Nephron (organoid): Measurements from ENCODE around the gene ARMH1.

Experiments used
- H3K27ac Mint-ChIP-seq, 3 experiments: 2 replicates each; pipeline ENCODE4 v1.8.0; 2020; ENCODE audit warnings: mixed read lengths in 3 of 3, mild to moderate bottlenecking in 2 of 3, moderate library complexity in 1 of 3
- H3K27me3 Mint-ChIP-seq: 2 replicates; pipeline ENCODE4 v1.8.0; 2021; ENCODE audit warnings: low read depth, mild to moderate bottlenecking, moderate library complexity, mixed read lengths
- H3K36me3 Mint-ChIP-seq: 2 replicates; pipeline ENCODE4 v1.8.0; 2020; ENCODE audit warnings: low read depth, mixed read lengths
- H3K4me1 Mint-ChIP-seq: 2 replicates; pipeline ENCODE4 v1.8.0; 2020; ENCODE audit warnings: mixed read lengths
- H3K4me3 Mint-ChIP-seq, 3 experiments: 2 replicates each; pipeline ENCODE4 v1.8.0; 2020; ENCODE audit warnings: mild to moderate bottlenecking in 3 of 3, mixed read lengths in 3 of 3, moderate library complexity in 2 of 3
- H3K9me3 Mint-ChIP-seq: 2 replicates; pipeline ENCODE4 v1.8.0; 2020; ENCODE audit warnings: mixed read lengths
- TF ChIP-seq, protein P1 (sequence below), 3 experiments: fragments of 200-600 bp; sonication (generic); IDR thresholded peaks; one replicate each; pipeline ENCODE4 v1.5.0; 2021; ENCODE audit warnings: antibody characterized with exemption in 3 of 3; ENCODE audit not compliant: unreplicated experiment in 3 of 3

ARMH1 gene

DNA sequence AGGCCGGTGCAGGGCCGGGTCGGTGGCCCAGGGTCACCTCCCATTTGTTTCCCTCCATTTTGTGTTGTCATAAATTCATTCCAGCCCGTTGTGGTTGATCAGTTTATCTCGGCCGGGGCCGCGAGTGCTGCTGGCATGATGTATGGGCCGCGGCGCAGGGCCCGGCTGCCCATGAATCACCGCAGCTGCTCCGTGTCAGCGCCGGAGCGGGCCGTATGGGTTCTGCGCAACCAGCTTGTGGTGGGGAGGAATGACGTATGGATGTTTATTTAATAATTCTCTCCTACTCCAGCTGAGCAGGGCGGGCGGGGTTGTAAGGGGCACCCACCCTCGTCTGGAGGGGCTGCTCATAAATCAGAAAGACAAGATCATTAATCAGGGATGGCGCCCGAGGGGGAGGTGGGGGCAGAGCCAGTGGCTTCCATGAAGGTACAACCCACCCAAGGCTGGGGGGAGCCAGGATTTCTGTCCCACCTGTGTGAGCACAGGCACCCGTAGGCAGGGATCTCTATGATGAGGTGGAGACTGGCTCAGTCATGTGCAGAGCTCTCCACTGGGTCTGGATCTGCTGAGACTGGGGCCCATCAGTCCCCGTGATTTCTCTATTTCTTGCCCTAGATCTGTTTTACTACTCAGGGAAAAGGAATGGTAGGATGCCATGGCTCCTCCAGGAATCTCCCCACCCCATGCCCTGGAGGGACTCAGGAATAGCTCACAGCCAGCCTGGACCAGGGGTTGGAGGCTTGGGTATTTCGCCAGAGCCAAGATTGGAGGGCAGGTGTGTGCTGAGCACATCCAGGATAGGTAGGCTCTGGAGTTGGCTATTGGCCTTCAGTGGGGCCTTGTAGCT is 28.0 kb upstream of the ARMH1 start:
- H3K4me1 Mint-ChIP-seq: peaks cover 52% of the 10 kb centered on the region
- TF ChIP-seq, protein P1, sequence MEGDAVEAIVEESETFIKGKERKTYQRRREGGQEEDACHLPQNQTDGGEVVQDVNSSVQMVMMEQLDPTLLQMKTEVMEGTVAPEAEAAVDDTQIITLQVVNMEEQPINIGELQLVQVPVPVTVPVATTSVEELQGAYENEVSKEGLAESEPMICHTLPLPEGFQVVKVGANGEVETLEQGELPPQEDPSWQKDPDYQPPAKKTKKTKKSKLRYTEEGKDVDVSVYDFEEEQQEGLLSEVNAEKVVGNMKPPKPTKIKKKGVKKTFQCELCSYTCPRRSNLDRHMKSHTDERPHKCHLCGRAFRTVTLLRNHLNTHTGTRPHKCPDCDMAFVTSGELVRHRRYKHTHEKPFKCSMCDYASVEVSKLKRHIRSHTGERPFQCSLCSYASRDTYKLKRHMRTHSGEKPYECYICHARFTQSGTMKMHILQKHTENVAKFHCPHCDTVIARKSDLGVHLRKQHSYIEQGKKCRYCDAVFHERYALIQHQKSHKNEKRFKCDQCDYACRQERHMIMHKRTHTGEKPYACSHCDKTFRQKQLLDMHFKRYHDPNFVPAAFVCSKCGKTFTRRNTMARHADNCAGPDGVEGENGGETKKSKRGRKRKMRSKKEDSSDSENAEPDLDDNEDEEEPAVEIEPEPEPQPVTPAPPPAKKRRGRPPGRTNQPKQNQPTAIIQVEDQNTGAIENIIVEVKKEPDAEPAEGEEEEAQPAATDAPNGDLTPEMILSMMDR (IDR thresholded peaks at IDR 0.05; ENCODE audit: unreplicated experiment in 3 of 3): no peak
- no peaks in the 10 kb centered on the region for H3K9me3 Mint-ChIP-seq
- H3K4me3 Mint-ChIP-seq: no peak overlapping the region
- no peak overlapping the region for H3K27ac Mint-ChIP-seq
- H3K36me3 Mint-ChIP-seq: peaks cover 70% of the 10 kb centered on the region
- peaks cover 18% of the 10 kb centered on the region for H3K27me3 Mint-ChIP-seq

DNA sequence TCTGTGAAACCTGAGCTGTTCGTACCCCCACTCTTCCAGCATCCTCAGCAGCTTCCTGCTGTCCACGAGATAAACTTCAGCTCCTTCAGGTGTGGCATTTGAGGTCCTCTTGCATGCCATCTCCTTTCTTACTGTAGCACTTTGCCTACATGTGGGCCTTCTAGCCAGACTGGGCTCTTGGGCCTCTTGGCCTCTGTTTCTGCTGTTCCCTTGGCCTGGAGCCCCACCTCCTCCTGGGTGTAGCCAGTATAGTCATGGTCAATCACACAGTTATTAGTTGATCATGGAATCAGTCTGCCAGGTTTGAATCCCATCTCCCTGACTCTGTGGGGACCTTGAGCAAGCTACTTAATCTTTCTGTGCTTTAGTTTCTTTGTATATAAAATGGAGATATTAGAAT is 26.6 kb upstream of the ARMH1 start:
- Mint-ChIP-seq H3K27me3 (peaks cover 18% of the 10 kb centered on the region), H3K9me3 (no peaks in the 10 kb centered on the region), H3K36me3 (peaks cover 63% of the 10 kb centered on the region), H3K4me1 (peaks cover 43% of the 10 kb centered on the region), H3K27ac (no peak overlapping the region), H3K4me3 (no peak overlapping the region)
- TF ChIP-seq, protein P1 (IDR thresholded peaks at IDR 0.05; ENCODE audit: unreplicated experiment in 3 of 3): no peak

DNA sequence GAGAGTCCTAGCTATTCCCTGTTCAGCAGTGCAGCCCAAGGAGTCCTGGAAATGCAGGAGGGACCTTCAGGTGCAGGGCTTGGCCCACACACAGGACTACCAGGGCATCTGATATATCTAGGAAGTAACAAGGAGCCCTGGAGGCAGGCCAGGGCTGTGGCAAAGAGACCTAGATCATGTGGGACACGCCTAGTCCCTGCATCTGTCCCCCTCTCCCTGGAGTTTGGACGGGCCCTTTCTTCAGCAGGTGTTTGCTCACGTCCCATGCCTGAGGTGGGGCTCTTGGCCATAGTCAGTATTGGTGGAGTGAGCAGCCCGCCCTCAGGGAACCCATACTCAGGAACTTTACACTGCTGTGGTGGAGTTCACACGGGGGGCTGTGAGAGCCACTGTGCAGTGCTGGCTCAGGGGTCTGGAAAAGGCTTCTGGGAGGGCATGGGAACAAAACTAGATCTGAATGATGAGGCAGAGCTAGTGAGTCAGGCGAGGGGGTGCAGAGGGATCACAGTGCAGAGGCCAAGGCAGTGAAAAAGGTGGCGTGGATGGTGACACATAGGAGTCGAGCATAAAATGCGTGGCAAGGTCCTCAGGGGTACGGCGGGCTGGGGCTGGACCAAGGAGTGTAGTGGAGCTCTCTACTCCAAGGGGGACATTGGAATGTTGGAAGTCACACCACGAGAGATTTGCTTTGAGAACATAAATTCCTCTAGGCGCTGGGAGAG is 25.8 kb upstream of the ARMH1 start:
- Mint-ChIP-seq H3K4me1 (peaks cover 37% of the 10 kb centered on the region), H3K36me3 (peaks cover 58% of the 10 kb centered on the region), H3K27me3 (peaks cover 14% of the 10 kb centered on the region), H3K4me3 (no peak overlapping the region), H3K9me3 (no peaks in the 10 kb centered on the region), H3K27ac (peak overlapping the region in 1 of 3 experiments; percentile 14)
- TF ChIP-seq, protein P1 (IDR thresholded peaks at IDR 0.05; ENCODE audit: unreplicated experiment in 3 of 3): no peak

DNA sequence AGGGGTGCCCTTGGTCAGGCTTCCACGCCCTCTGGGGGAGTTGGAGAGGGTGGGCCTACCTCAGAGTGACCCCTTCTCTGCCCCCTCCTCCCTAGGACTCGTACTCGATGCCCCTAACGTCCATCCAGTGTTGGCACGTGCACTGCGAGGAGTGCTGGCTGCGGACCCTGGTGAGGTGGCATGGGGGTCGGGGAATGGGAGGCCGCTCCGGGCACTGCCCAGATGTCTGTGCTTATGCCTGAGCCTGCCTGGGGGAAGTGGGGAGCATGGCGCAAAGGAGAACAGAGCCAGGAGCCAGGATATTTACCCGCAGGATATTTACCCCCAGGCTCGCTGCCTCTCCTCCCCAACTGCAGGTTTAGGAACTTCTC is 24.7 kb upstream of the ARMH1 start:
- H3K9me3 Mint-ChIP-seq: no peaks in the 10 kb centered on the region
- peak overlapping the region in 1 of 3 experiments; percentile 25 for H3K27ac Mint-ChIP-seq
- TF ChIP-seq, protein P1 (IDR thresholded peaks at IDR 0.05; ENCODE audit: unreplicated experiment in 3 of 3): no peak
- H3K4me3 Mint-ChIP-seq: no peak overlapping the region
- peaks cover 51% of the 10 kb centered on the region for H3K36me3 Mint-ChIP-seq
- H3K27me3 Mint-ChIP-seq: peaks cover 14% of the 10 kb centered on the region
- peaks cover 29% of the 10 kb centered on the region for H3K4me1 Mint-ChIP-seq

DNA sequence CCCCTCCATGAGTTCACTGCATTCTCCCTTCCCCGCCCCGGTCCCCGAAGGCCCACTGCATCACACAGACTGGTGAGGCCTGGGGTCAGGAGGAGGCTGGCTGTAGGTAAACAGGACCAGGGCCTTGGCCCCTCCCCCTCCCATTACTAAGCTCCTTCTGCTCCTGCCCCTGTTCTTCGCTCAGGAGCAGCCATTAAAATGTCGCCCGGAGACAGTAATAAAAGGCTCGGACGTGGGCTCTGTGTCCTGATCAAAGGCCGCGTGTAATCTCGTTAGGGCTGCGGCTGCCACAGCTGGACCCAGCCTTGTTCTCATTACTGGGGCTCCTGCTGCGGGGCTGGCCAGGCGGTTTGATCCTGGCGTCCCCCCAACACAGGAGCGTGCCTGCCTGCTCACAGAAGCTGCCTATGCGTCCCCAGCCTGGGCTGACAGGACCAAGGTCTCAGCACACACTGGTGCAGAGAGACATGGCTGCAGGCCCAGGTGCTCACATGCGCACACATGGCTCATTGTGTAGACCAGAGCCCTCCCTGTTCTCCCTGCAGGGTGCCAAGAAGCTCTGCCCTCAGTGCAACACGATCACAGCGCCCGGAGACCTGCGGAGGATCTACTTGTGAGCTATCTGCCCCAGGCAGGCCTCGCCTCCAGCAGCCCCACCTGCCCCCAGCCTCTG is 24.2 kb upstream of the ARMH1 start:
- peak overlapping the region in 1 of 3 experiments; percentile 25 for H3K27ac Mint-ChIP-seq
- H3K4me1 Mint-ChIP-seq: peaks cover 25% of the 10 kb centered on the region
- TF ChIP-seq, protein P1 (IDR thresholded peaks at IDR 0.05; ENCODE audit: unreplicated experiment in 3 of 3): no peak
- peaks cover 14% of the 10 kb centered on the region for H3K27me3 Mint-ChIP-seq
- no peaks in the 10 kb centered on the region for H3K9me3 Mint-ChIP-seq
- H3K4me3 Mint-ChIP-seq: no peak overlapping the region
- H3K36me3 Mint-ChIP-seq: peaks cover 46% of the 10 kb centered on the region
